ENCODE measurements around the gene ABCD1. TPM values are rescaled to one million over a fixed set of nuclear protein-coding genes. Genes with fewer than 3 reads are reported as not detected.
A peak's percentile ranks its signal among the peaks of the same experiment; 100 is the strongest.

Gene ABCD1
- total RNA-seq, 1 experiment from 2014 or later, result 44.4 TPM

GRCh38 chrX:153768311-153769157, 43.9 kb downstream of the ABCD1 start:
- no peaks in the 10 kb centered on the region for H3F3A ChIP-seq (ENCODE audit: low read length, unreplicated experiment)
- no peaks in the 10 kb centered on the region for H3K9me3 ChIP-seq (ENCODE audit: low read length)
- no peak overlapping the region for H3K9ac ChIP-seq (ENCODE audit: low read length)
- H3K36me3 ChIP-seq (ENCODE audit: low read depth, low read length), result no peaks in the 10 kb centered on the region
- CTCF ChIA-PET, result no interaction called here
- H3K27ac ChIP-seq (ENCODE audit: low read length), result no peak overlapping the region
- no peaks in the 10 kb centered on the region for H3K9me2 ChIP-seq (replicated peaks; ENCODE audit: low read length)
- TF ChIP-seq EZH2 (IDR thresholded peaks at IDR 0.05; ENCODE audit: low read length, unreplicated experiment), result no peak
- TF ChIP-seq EZH2phosphoT487 (IDR thresholded peaks at IDR 0.05; ENCODE audit: borderline replicate concordance, low read length), result no peak
- TF ChIP-seq CTCF (conservative IDR thresholded peaks at IDR 0.05; ENCODE audit: low read depth, low read length), result 0 out of 2 replicates have a peak, but pooled peaks have one; percentile 15
- intact Hi-C loops (cut with micrococcal nuclease), result no loop called here
- no peak overlapping the region for H3K4me3 ChIP-seq (ENCODE audit: low read length)
- H3K4me1 ChIP-seq (ENCODE audit: insufficient read depth, low read length), result peaks cover 28% of the 10 kb centered on the region
- POLR2A ChIA-PET (ENCODE audit: unreplicated experiment), result no interaction called here
- ATAC-seq (no peak), DNase-seq (no peak)
- BruUV-seq (replicated peaks), result no TSS peak
- H2AFZ ChIP-seq (ENCODE audit: low read length), result no peak overlapping the region
- H3K79me2 ChIP-seq (ENCODE audit: low read length), result peaks cover 25% of the 10 kb centered on the region
- no peak overlapping the region for H3K4me2 ChIP-seq (ENCODE audit: low read length)
- no peaks in the 10 kb centered on the region for H4K20me1 ChIP-seq (ENCODE audit: low read length)
- H3K27me3 ChIP-seq (ENCODE audit: low read length), result no peaks in the 10 kb centered on the region

- Histone ChIP-seq H3K9ac (ENCODE audit: low read length) (no peak overlapping the region), H3K4me3 (ENCODE audit: low read length) (no peak overlapping the region), H3K9me2 (replicated peaks; ENCODE audit: low read length) (no peaks in the 10 kb centered on the region), H3K27ac (ENCODE audit: low read length) (no peak overlapping the region), H3K4me2 (ENCODE audit: low read length) (no peak overlapping the region), H3K79me2 (ENCODE audit: low read length) (peaks cover 23% of the 10 kb centered on the region), H3K4me1 (ENCODE audit: insufficient read depth, low read length) (peaks cover 26% of the 10 kb centered on the region), H4K20me1 (ENCODE audit: low read length) (no peaks in the 10 kb centered on the region), H3K36me3 (ENCODE audit: low read depth, low read length) (peaks cover 2% of the 10 kb centered on the region; the same call in 1 of the 2 replicates), H2AFZ (ENCODE audit: low read length) (no peak overlapping the region), H3K27me3 (ENCODE audit: low read length) (no peaks in the 10 kb centered on the region), H3F3A (ENCODE audit: low read length, unreplicated experiment) (no peaks in the 10 kb centered on the region), H3K9me3 (ENCODE audit: low read length) (no peaks in the 10 kb centered on the region)
- intact Hi-C loops (cut with micrococcal nuclease), result no loop called here
- DNase-seq (no peak), ATAC-seq (no peak)
- ChIA-PET POLR2A (ENCODE audit: unreplicated experiment) (no interaction called here), CTCF (no interaction called here)
- no peak for TF ChIP-seq CTCF (conservative IDR thresholded peaks at IDR 0.05; ENCODE audit: low read depth, low read length)
- no peak for TF ChIP-seq EZH2phosphoT487 (IDR thresholded peaks at IDR 0.05; ENCODE audit: borderline replicate concordance, low read length)
- TF ChIP-seq EZH2 (IDR thresholded peaks at IDR 0.05; ENCODE audit: low read length, unreplicated experiment), result no peak
- BruUV-seq (replicated peaks), result no TSS peak
Measured at GRCh38 chrX:153769158-153769864, 44.7 kb downstream of the ABCD1 start.
